HepG2 (cell line): ENCODE data around the gene SCUBE1. TPM values are rescaled to one million over a fixed set of nuclear protein-coding genes. Genes with fewer than 3 reads are reported as not detected.

ENCODE experiments used
- ATAC-seq: fragments of 200-7000 bp; cut with Tn5 transposase; 3 replicates; pipeline ENCODE4 v1.9.1; 2020; ENCODE audit warnings: mild to moderate bottlenecking, moderate library complexity
- BruUV-seq: library from RNA; stranded (reverse); fragments of 400-500 nt; replicated peaks from 2 replicates; lab custom pipeline; 2021; lab: Mats Ljungman, UMichigan
- CTCF ChIA-PET: fragments of 300-600 bp; formaldehyde crosslinking; extraction: SDS; loops from one replicate; lab custom pipeline; 2021; ENCODE audit warnings: low total read pairs, inconsistent platforms, low intra/inter-chr PET ratio; lab: Yijun Ruan, JAX
- POLR2A ChIA-PET: fragments of 350-600 bp; sonication (Branson Sonifier 250); formaldehyde crosslinking; loops from one replicate; lab custom pipeline; 2020; ENCODE audit warnings: antibody characterized with exemption, inconsistent platforms; lab: Yijun Ruan, JAX
- DNase-seq: peaks from one replicate; pipeline ENCODE4 v3.0.0-alpha.2; 2015; ENCODE audit warnings: low spot score
- FAIRE-seq: peaks from 3 replicates; lab custom pipeline; 2011; peaks lifted over from hg19 to GRCh38; lab: Jason Lieb, UNC
- H2AFZ ChIP-seq: one replicate; pipeline ENCODE4 v1.6.1; 2011; ENCODE audit warnings: low read length, inconsistent platforms
- H3K27ac ChIP-seq: fragments of 300-600 bp; 3 replicates; pipeline ENCODE4 v1.8.0; 2011; ENCODE audit warnings: mixed run types, mild to moderate bottlenecking, mixed read lengths, low read length, inconsistent platforms; ENCODE audit not compliant: insufficient read depth; ENCODE audit errors: extremely low read length
- H3K27me3 ChIP-seq, 2 experiments: fragments of 200-600 bp in 1 of 2; 2 replicates in 1 of 2; 3 replicates in 1 of 2; pipeline versions ENCODE4 v1.6.0 to v1.8.0; 2011; ENCODE audit warnings: low read length in 2 of 2, mild to moderate bottlenecking in 2 of 2, moderate library complexity in 2 of 2, inconsistent platforms in 1 of 2; ENCODE audit not compliant: insufficient read depth in 2 of 2, control insufficient read depth in 1 of 2
- H3K36me3 ChIP-seq, 2 experiments: fragments of 200-600 bp in 1 of 2; replicated peaks in 1 of 2; 2 replicates in 1 of 2; 3 replicates in 1 of 2; pipeline versions ENCODE4 v1.5.1 to v1.8.0; 2011; ENCODE audit warnings: low read length in 2 of 2, inconsistent platforms in 1 of 2; ENCODE audit not compliant: insufficient read depth in 2 of 2, control insufficient read depth in 1 of 2
- H3K4me1 ChIP-seq: 2 replicates; pipeline ENCODE4 v1.5.1; 2012; ENCODE audit warnings: low read length, inconsistent platforms; ENCODE audit not compliant: insufficient read depth
- H3K4me2 ChIP-seq: 2 replicates; pipeline ENCODE4 v1.6.0; 2011; ENCODE audit warnings: low read depth, low read length, inconsistent platforms
- H3K4me3 ChIP-seq, 3 experiments: fragments of 200-600 bp in 1 of 3; sonication (generic), shearing (Covaris generic) in 1 of 3; replicated peaks in 1 of 3; 2 replicates each; pipeline ENCODE4 v1.5.1; 2011 to 2016; ENCODE audit warnings: low read length in 3 of 3, inconsistent platforms in 2 of 3, low read depth in 2 of 3, mild to moderate bottlenecking in 2 of 3, control low read depth in 1 of 3, mixed read lengths in 1 of 3; ENCODE audit not compliant: insufficient read depth in 1 of 3
- H3K79me2 ChIP-seq: one replicate; pipeline ENCODE4 v1.6.1; 2011; ENCODE audit warnings: low read length, inconsistent platforms; ENCODE audit not compliant: insufficient read depth
- H3K9ac ChIP-seq: 2 replicates; pipeline ENCODE4 v1.6.0; 2011; ENCODE audit warnings: mild to moderate bottlenecking, low read depth, low read length, inconsistent platforms; ENCODE audit not compliant: insufficient read depth
- H3K9me3 ChIP-seq: 2 replicates; pipeline ENCODE4 v1.5.1; 2012; ENCODE audit warnings: mild to moderate bottlenecking, low read length
- H4K20me1 ChIP-seq: 2 replicates; pipeline ENCODE4 v1.6.0; 2011; ENCODE audit warnings: inconsistent platforms, mild to moderate bottlenecking, low read length, moderate library complexity; ENCODE audit not compliant: insufficient read depth
- ETV5 ChIP-seq: IDR thresholded peaks from 2 replicates; pipeline ENCODE4 v1.6.1; 2018; ENCODE audit warnings: missing biosample characterization, missing genetic modification reagents, inconsistent platforms, borderline replicate concordance
- FOXO1 ChIP-seq: sonication (generic); formaldehyde crosslinking; IDR thresholded peaks from 2 replicates; pipeline ENCODE4 v1.4.0; 2020; ENCODE audit warnings: missing genetic modification reagents
- HNRNPUL1 ChIP-seq: fragments of 200-400 bp; formaldehyde crosslinking; IDR thresholded peaks from 2 replicates; pipeline ENCODE4 v1.6.1; 2017; ENCODE audit warnings: low read depth, mild to moderate bottlenecking, low read length, moderate library complexity
- MED8 ChIP-seq: sonication (generic); formaldehyde crosslinking; IDR thresholded peaks from 2 replicates; pipeline ENCODE4 v1.8.1; 2023; ENCODE audit warnings: mild to moderate bottlenecking, missing genetic modification reagents; ENCODE audit not compliant: insufficient replicate concordance
- NR1H2 ChIP-seq: sonication (generic); formaldehyde crosslinking; IDR thresholded peaks from 2 replicates; pipeline ENCODE4 v1.8.1; 2022; ENCODE audit warnings: low read depth, missing genetic modification reagents, borderline replicate concordance
- PHF5A ChIP-seq: IDR thresholded peaks from one replicate; pipeline ENCODE4 v1.6.1; 2018; ENCODE audit warnings: low read depth, missing genetic modification reagents; ENCODE audit not compliant: unreplicated experiment
- SP4 ChIP-seq: sonication (generic); formaldehyde crosslinking; IDR thresholded peaks from 2 replicates; pipeline ENCODE4 v1.8.1; 2023; ENCODE audit warnings: mild to moderate bottlenecking, missing genetic modification reagents
- ZNF350 ChIP-seq: sonication (generic); formaldehyde crosslinking; IDR thresholded peaks from 2 replicates; pipeline ENCODE4 v1.4.0; 2020; ENCODE audit warnings: mild to moderate bottlenecking, low read depth, missing genetic modification reagents, borderline replicate concordance
- ZNF580 ChIP-seq: IDR thresholded peaks from 2 replicates; pipeline ENCODE4 v1.6.1; 2016; ENCODE audit warnings: low read depth, borderline replicate concordance
- WGBS: methylation state at CpG from one replicate; pipeline ENCODE4 v1.1.6; 2017; ENCODE audit warnings: low lambda C conversion rate; 5-methylcytosine and 5-hydroxymethylcytosine counted together
- in situ Hi-C: cut with HindIII; loops from 2 replicates; pipeline ENCODE4 v1.10.0; 2017; ENCODE audit warnings: low pct_unique_long_range_greater_than_20kb; ENCODE audit not compliant: extremely low pct_ligation_motif_present
- intact Hi-C: fragments of 100-400 bp; cut with micrococcal nuclease; formaldehyde crosslinking; loops from one replicate; pipeline ENCODE4 v1.10.0; 2022; ENCODE audit not compliant: unreplicated experiment
- polyA plus RNA-seq, 8 experiments: library from polyadenylated mRNA; depleted of rRNA in 3 of 8; stranded (reverse) in 7 of 8; unstranded in 1 of 8; fragments of >200 nt; fragmentation: Illumina TruSeq in 4 of 8; extraction: Trizol in 4 of 8; gene quantifications; 2 replicates each; pipeline versions ENCODE4 v1.2.1 to v1.2.3, GENCODE V29; 2011 to 2016; ENCODE audit warnings: low read depth in 4 of 8, missing spikeins in 1 of 8, mixed read lengths in 1 of 8; ENCODE audit not compliant: insufficient read depth in 1 of 8
- total RNA-seq, 5 experiments: library from RNA; depleted of rRNA; stranded (reverse); fragments of >200 nt; fragmentation: Illumina TruSeq; extraction: Trizol; gene quantifications; 2 replicates each; pipeline ENCODE4 v1.2.3, GENCODE V29; 2016; ENCODE audit warnings: low read depth in 1 of 5
- TF ChIP-seq, protein P1 (sequence below): sonication (generic); formaldehyde crosslinking; IDR thresholded peaks from 2 replicates; pipeline ENCODE4 v1.4.0; 2020; ENCODE audit warnings: missing genetic modification reagents

The SCUBE1 gene
- total and polyA plus RNA-seq, 2 of the 13 experiments (the other 11 are each of a cell fraction or from before 2014, with no cell fraction given), result under 0.01 to 0.05 TPM

DNA sequence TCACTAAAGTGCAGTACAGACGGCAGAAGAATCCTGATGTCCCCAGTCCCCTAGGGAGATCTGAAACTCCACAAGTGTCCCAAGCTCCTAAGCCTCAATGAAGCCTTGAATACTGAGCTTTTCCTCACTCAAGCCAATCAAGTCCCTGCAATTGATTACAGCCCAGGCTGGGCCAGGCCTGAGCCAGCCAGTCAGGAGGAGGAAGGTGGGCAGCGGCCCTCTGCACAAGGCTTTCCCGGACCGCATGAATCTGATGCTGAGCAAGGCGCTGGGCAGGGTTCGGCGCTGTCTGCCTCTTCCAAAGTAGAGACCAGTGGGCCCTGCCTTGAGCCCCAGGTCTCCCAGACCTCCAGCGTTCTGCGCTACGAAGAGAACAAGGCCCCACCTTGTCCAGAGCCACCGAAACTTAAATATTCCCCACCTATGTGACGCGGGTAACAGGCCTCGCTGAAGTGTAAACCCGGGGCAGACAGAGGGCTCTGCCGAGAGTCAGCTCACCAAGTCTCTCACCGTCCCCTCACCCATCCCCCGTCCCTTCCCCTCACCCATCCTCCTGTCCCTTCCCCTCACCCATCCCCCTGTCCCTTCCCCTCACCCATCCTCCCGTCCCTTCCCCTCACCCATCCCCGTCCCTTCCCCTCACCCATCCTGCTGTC lies 63.2 kb downstream of the SCUBE1 start:
- POLR2A ChIA-PET, result no interaction called here
- Histone ChIP-seq H3K36me3 (no peaks in the 10 kb centered on the region), H3K4me3 (no peak overlapping the region), H4K20me1 (no peaks in the 10 kb centered on the region), H3K4me2 (no peak overlapping the region), H3K9me3 (no peaks in the 10 kb centered on the region), H3K9ac (no peak overlapping the region), H3K27me3 (peaks cover 10 to 51% of the 10 kb centered on the region in 2 experiments), H3K79me2 (no peaks in the 10 kb centered on the region), H3K4me1 (no peaks in the 10 kb centered on the region), H3K27ac (no peak overlapping the region), H2AFZ (no peak overlapping the region)
- DNase-seq (no peak), ATAC-seq (no peak), FAIRE-seq (no peak)
- TF ChIP-seq FOXO1 (CRISPR knock-in tag), result no peak
- TF ChIP-seq HNRNPUL1, result no peak
- TF ChIP-seq ZNF580 (CRISPR knock-in tag), result no peak
- TF ChIP-seq ETV5 (CRISPR knock-in tag), result no peak
- no peak for TF ChIP-seq NR1H2
- TF ChIP-seq MED8, result no peak
- TF ChIP-seq, protein P1, sequence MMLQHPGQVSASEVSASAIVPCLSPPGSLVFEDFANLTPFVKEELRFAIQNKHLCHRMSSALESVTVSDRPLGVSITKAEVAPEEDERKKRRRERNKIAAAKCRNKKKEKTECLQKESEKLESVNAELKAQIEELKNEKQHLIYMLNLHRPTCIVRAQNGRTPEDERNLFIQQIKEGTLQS (CRISPR knock-in tag), result no peak
- TF ChIP-seq SP4 (CRISPR knock-in tag), result no peak
- no peak for TF ChIP-seq PHF5A (CRISPR knock-in tag)
- no peak for TF ChIP-seq ZNF350 (CRISPR knock-in tag)
- intact Hi-C loops, result no loop called here
- no TSS peak for BruUV-seq
- 42% methylated on average over 11 of the region's 20 CpGs for WGBS
- in situ Hi-C loops, result no loop called here
- CTCF ChIA-PET, result no interaction called here
